Renal cortical epithelial cell (primary cell): Measurements from ENCODE around the gene MYOM3. TPM values are rescaled to one million over a fixed set of nuclear protein-coding genes. Genes with fewer than 3 reads are reported as not detected.

Experiments used
- DNase-seq: peaks from one replicate; pipeline ENCODE4 v3.0.0-alpha.2; 2011; ENCODE audit warnings: low read depth
- total RNA-seq: library from RNA; depleted of rRNA; stranded (reverse); fragments of >200 nt; gene quantifications from 2 replicates; pipeline ENCODE4 v1.2.3, GENCODE V29; 2014

Gene MYOM3
- total RNA-seq, 1 donor from 2014 or later = 1.5 TPM

GRCh38 chr1:24114753-24115152 lies 2.8 kb upstream of the MYOM3 start:
- no peak for DNase-seq

GRCh38 chr1:24113641-24114033 lies 1.7 kb upstream of the MYOM3 start:
- DNase-seq = no peak

GRCh38 chr1:24111262-24111995 lies 506 bp downstream of the MYOM3 start:
- no peak for DNase-seq

GRCh38 chr1:24110642-24111261 lies 1.2 kb downstream of the MYOM3 start:
- DNase-seq = no peak

GRCh38 chr1:24109686-24110475 lies 2.1 kb downstream of the MYOM3 start:
- no peak for DNase-seq

GRCh38 chr1:24109166-24109483 lies 2.8 kb downstream of the MYOM3 start:
- peak; percentile 84 for DNase-seq

GRCh38 chr1:24108334-24109165 lies 3.4 kb downstream of the MYOM3 start:
- DNase-seq = peak; percentile 49

- DNase-seq = peak; percentile 66
Observed at GRCh38 chr1:24107462-24108138, 4.3 kb downstream of the MYOM3 start.

GRCh38 chr1:24105368-24106160 lies 6.4 kb downstream of the MYOM3 start:
- no peak for DNase-seq

- DNase-seq = no peak
Observed at GRCh38 chr1:24104854-24105253, 7.1 kb downstream of the MYOM3 start.

- DNase-seq = no peak
Observed at GRCh38 chr1:24103879-24104278, 8.1 kb downstream of the MYOM3 start.

GRCh38 chr1:24103408-24103807 lies 8.5 kb downstream of the MYOM3 start:
- DNase-seq = peak; percentile 33

- DNase-seq = peak; percentile 76
Observed at GRCh38 chr1:24102961-24103360, 9.0 kb downstream of the MYOM3 start.

GRCh38 chr1:24101796-24102586 lies 9.9 kb downstream of the MYOM3 start:
- peak; percentile 20 for DNase-seq

GRCh38 chr1:24100945-24101737 lies 10.8 kb downstream of the MYOM3 start:
- no peak for DNase-seq

- peak; percentile 57 for DNase-seq
Observed at GRCh38 chr1:24098943-24099638, 12.8 kb downstream of the MYOM3 start.

GRCh38 chr1:24098102-24098501 lies 13.8 kb downstream of the MYOM3 start:
- DNase-seq = no peak

GRCh38 chr1:24097663-24098062 lies 14.3 kb downstream of the MYOM3 start:
- no peak for DNase-seq
